NCI-H460 (cell line): ENCODE results near the gene ZFAND6. TPM values are rescaled to one million over a fixed set of nuclear protein-coding genes. Genes with fewer than 3 reads are reported as not detected.
"Not testable (repeated sequence)": the region's sequence is repeated elsewhere in the genome, so short reads cannot be mapped to it uniquely, and the experiment has no call there.

Source experiments
- DNase-seq: peaks from one replicate; pipeline ENCODE4 v3.0.0-alpha.2; 2016; ENCODE audit warnings: low read depth; ENCODE audit errors: extremely low read depth
- polyA plus RNA-seq: library from polyadenylated mRNA; depleted of rRNA; stranded (reverse); fragments of >200 nt; gene quantifications from 2 replicates; pipeline ENCODE4 v1.2.3, GENCODE V29; 2014; cell fraction: nucleus; rRNA removed
- total RNA-seq: library from RNA; depleted of rRNA; stranded (reverse); fragments of >200 nt; shearing (Covaris generic); gene quantifications from 2 replicates; pipeline ENCODE4 v1.2.3, GENCODE V29; 2014; rRNA removed

ZFAND6 gene
- total RNA-seq = 81.4 and 91.6 TPM in 2 replicates
- 86.6 and 130 TPM in 2 replicates for polyA plus RNA-seq

- peak; percentile 91 for DNase-seq
These were observed at the start of gene ZFAND6 for GRCh38 chr15:80058851-80059785. Gene ZFAND6 (plus strand): TSS chr15:80059676. CDS start chr15:80120345, 60,669 bp downstream.

- no peak for DNase-seq
These were observed 49.3 kb upstream of the ZFAND6 start for GRCh38 chr15:80010131-80010673.

- not testable (repeated sequence) for DNase-seq
These were observed 48.4 kb upstream of the ZFAND6 start for GRCh38 chr15:80011041-80011523.

- DNase-seq = no peak
These were observed 47.9 kb upstream of the ZFAND6 start for GRCh38 chr15:80011596-80011995.

GRCh38 chr15:80012060-80012726 lies 47.3 kb upstream of the ZFAND6 start:
- no peak for DNase-seq

GRCh38 chr15:80014186-80014585 lies 45.3 kb upstream of the ZFAND6 start:
- not testable (repeated sequence) for DNase-seq

- DNase-seq = no peak
These were observed 44.3 kb upstream of the ZFAND6 start for GRCh38 chr15:80015156-80015555.

GRCh38 chr15:80016506-80016905 lies 43.0 kb upstream of the ZFAND6 start:
- DNase-seq = not testable (repeated sequence)

GRCh38 chr15:80017139-80017538 lies 42.3 kb upstream of the ZFAND6 start:
- not testable (repeated sequence) for DNase-seq

GRCh38 chr15:80019168-80019745 lies 40.2 kb upstream of the ZFAND6 start:
- no peak for DNase-seq

- not testable (repeated sequence) for DNase-seq
These were observed 39.3 kb upstream of the ZFAND6 start for GRCh38 chr15:80020149-80020548.

GRCh38 chr15:80020731-80021130 lies 38.7 kb upstream of the ZFAND6 start:
- DNase-seq = no peak

GRCh38 chr15:80026310-80026709 lies 33.2 kb upstream of the ZFAND6 start:
- DNase-seq = no peak

GRCh38 chr15:80026754-80027153 lies 32.7 kb upstream of the ZFAND6 start:
- no peak for DNase-seq

- no peak for DNase-seq
These were observed 30.5 kb upstream of the ZFAND6 start for GRCh38 chr15:80028937-80029336.

- no peak for DNase-seq
These were observed 27.6 kb upstream of the ZFAND6 start for GRCh38 chr15:80031841-80032240.

- DNase-seq = no peak
These were observed 24.8 kb upstream of the ZFAND6 start for GRCh38 chr15:80034629-80035028.

GRCh38 chr15:80036071-80036470 lies 23.4 kb upstream of the ZFAND6 start:
- no peak for DNase-seq

- no peak for DNase-seq
These were observed 17.8 kb upstream of the ZFAND6 start for GRCh38 chr15:80041494-80042253.

GRCh38 chr15:80042568-80042967 lies 16.9 kb upstream of the ZFAND6 start:
- no peak for DNase-seq
